Ovary (tissue), 3 donors: ENCODE results near the gene ABCC1.

ENCODE experiments used
- EP300 ChIP-seq: sonication (generic); formaldehyde crosslinking; IDR thresholded peaks from one replicate; pipeline ENCODE4 v1.6.1; 2017; ENCODE audit warnings: antibody characterized with exemption
- TF ChIP-seq, protein P1 (sequence below), 3 donors: fragments of 450-650 bp in 2 of 3; fragments of 200-600 bp in 1 of 3; IDR thresholded peaks; one replicate each; pipeline versions ENCODE4 v1.5.1 to v1.8.0; 2016 to 2022; ENCODE audit warnings: antibody characterized with exemption in 3 of 3, mild to moderate bottlenecking in 1 of 3
- donor health status: DM: no; HTN: no; CAD: no.

DNA sequence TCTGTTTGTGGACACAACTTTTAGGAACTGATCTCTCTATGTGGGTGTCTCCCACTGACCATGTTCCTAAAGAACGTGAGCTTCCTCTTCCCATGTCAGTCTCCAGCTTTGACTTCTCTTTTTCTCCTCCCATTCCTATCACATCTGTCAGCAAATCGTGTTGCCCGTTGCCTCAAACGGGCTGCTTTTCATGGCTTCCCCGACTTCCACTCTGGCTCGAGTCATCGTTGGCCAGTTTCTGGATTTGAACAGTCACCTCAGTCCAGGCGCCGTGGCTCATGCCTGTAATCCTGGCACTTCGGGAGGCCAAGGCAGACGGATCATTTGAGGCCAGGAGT lies 5.4 kb downstream of the ABCC1 start:
- TF ChIP-seq, protein P1, sequence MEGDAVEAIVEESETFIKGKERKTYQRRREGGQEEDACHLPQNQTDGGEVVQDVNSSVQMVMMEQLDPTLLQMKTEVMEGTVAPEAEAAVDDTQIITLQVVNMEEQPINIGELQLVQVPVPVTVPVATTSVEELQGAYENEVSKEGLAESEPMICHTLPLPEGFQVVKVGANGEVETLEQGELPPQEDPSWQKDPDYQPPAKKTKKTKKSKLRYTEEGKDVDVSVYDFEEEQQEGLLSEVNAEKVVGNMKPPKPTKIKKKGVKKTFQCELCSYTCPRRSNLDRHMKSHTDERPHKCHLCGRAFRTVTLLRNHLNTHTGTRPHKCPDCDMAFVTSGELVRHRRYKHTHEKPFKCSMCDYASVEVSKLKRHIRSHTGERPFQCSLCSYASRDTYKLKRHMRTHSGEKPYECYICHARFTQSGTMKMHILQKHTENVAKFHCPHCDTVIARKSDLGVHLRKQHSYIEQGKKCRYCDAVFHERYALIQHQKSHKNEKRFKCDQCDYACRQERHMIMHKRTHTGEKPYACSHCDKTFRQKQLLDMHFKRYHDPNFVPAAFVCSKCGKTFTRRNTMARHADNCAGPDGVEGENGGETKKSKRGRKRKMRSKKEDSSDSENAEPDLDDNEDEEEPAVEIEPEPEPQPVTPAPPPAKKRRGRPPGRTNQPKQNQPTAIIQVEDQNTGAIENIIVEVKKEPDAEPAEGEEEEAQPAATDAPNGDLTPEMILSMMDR (IDR thresholded peaks at IDR 0.05), result no peak
- TF ChIP-seq EP300, result no peak
